HFFc6 (cell line): Measurements from ENCODE around the gene NRAP. TPM values are rescaled to one million over a fixed set of nuclear protein-coding genes. Genes with fewer than 3 reads are reported as not detected.

Experiments
- DNase-seq: peaks from one replicate; pipeline ENCODE4 v3.0.0-alpha.2; 2018
- H3K27ac Mint-ChIP-seq: 2 replicates; pipeline ENCODE4 v1.8.0; 2020; ENCODE audit warnings: mild to moderate bottlenecking, mixed read lengths
- H3K27me3 Mint-ChIP-seq: 2 replicates; pipeline ENCODE4 v1.8.0; 2021; ENCODE audit warnings: mild to moderate bottlenecking, moderate library complexity, mixed read lengths; ENCODE audit not compliant: insufficient read depth
- H3K36me3 Mint-ChIP-seq: 2 replicates; pipeline ENCODE4 v1.8.0; 2021; ENCODE audit warnings: low read depth, mixed read lengths
- H3K4me1 Mint-ChIP-seq: 2 replicates; pipeline ENCODE4 v1.8.0; 2020; ENCODE audit warnings: low read depth, mixed read lengths
- H3K4me3 Mint-ChIP-seq: 2 replicates; pipeline ENCODE4 v1.8.0; 2020; ENCODE audit warnings: mild to moderate bottlenecking, moderate library complexity, mixed read lengths
- H3K9me3 Mint-ChIP-seq: 2 replicates; pipeline ENCODE4 v1.8.0; 2020; ENCODE audit warnings: mild to moderate bottlenecking, mixed read lengths
- CTCF ChIP-seq: fragments of 200-600 bp; sonication (generic); IDR thresholded peaks from 2 replicates; pipeline ENCODE4 v1.5.0; 2021; ENCODE audit warnings: antibody characterized with exemption, mild to moderate bottlenecking
- total RNA-seq, 6 experiments: library from RNA; stranded (reverse); fragmentation: NEBNext Ultra II Directional; extraction: Animal tissue kit (Norgen Biotek cat#: 25700); gene quantifications; 2 replicates in 1 of 6; 3 replicates in 5 of 6; pipeline ENCODE4 v1.2.3, GENCODE V29; 2021

NRAP gene
- total RNA-seq, 6 experiments from 2014 or later, result not detected

GRCh38 chr10:113689574-113689973 is 25.7 kb upstream of the NRAP start:
- peaks cover 11% of the 10 kb centered on the region; the same call in 1 of the 2 replicates for H3K4me1 Mint-ChIP-seq
- no peak for TF ChIP-seq CTCF
- DNase-seq, result no peak
- no peaks in the 10 kb centered on the region for H3K27me3 Mint-ChIP-seq
- H3K4me3 Mint-ChIP-seq, result no peak overlapping the region
- peaks cover 22% of the 10 kb centered on the region for H3K9me3 Mint-ChIP-seq
- H3K27ac Mint-ChIP-seq, result no peak overlapping the region
- H3K36me3 Mint-ChIP-seq, result peaks cover 46% of the 10 kb centered on the region

- no peaks in the 10 kb centered on the region for H3K27me3 Mint-ChIP-seq
Measured at GRCh38 chr10:113689057-113689456, 25.2 kb upstream of the NRAP start.

GRCh38 chr10:113687037-113687436 is 23.2 kb upstream of the NRAP start:
- Mint-ChIP-seq H3K27me3 (no peaks in the 10 kb centered on the region), H3K4me3 (no peak overlapping the region), H3K9me3 (peaks cover 14% of the 10 kb centered on the region), H3K27ac (no peak overlapping the region), H3K36me3 (peaks cover 40% of the 10 kb centered on the region), H3K4me1 (peaks cover 12% of the 10 kb centered on the region)
- TF ChIP-seq CTCF, result no peak
- no peak for DNase-seq

More at GRCh38 chr10:113689057-113689456, 25.2 kb upstream of the NRAP start:
- peaks cover 11% of the 10 kb centered on the region; the same call in 1 of the 2 replicates for H3K4me1 Mint-ChIP-seq
- H3K4me3 Mint-ChIP-seq, result no peak overlapping the region
- H3K9me3 Mint-ChIP-seq, result peaks cover 24% of the 10 kb centered on the region
- DNase-seq, result no peak
- peaks cover 50% of the 10 kb centered on the region for H3K36me3 Mint-ChIP-seq
- TF ChIP-seq CTCF, result no peak
- H3K27ac Mint-ChIP-seq, result no peak overlapping the region

- peaks cover 34% of the 10 kb centered on the region for H3K36me3 Mint-ChIP-seq
- H3K4me3 Mint-ChIP-seq, result no peak overlapping the region
- no peaks in the 10 kb centered on the region for H3K27me3 Mint-ChIP-seq
- no peak overlapping the region for H3K27ac Mint-ChIP-seq
- no peak for TF ChIP-seq CTCF
- no peak for DNase-seq
- peaks cover 22% of the 10 kb centered on the region for H3K4me1 Mint-ChIP-seq
- H3K9me3 Mint-ChIP-seq, result peaks cover 14% of the 10 kb centered on the region
Measured at GRCh38 chr10:113686028-113686427, 22.2 kb upstream of the NRAP start.

GRCh38 chr10:113683300-113683699 is 19.5 kb upstream of the NRAP start:
- no peak for TF ChIP-seq CTCF
- Mint-ChIP-seq H3K4me1 (peaks cover 25% of the 10 kb centered on the region), H3K27ac (no peak overlapping the region), H3K9me3 (peaks cover 14% of the 10 kb centered on the region), H3K36me3 (peaks cover 32% of the 10 kb centered on the region), H3K4me3 (no peak overlapping the region), H3K27me3 (no peaks in the 10 kb centered on the region; the same call in 1 of the 2 replicates)
- no peak for DNase-seq
